Measurements from ENCODE around the gene CEACAM16.

- TF ChIP-seq CTCF (IDR thresholded peaks at IDR 0.05; ENCODE audit: low read depth, low read length): no peak
- TF ChIP-seq EZH2phosphoT487 (IDR thresholded peaks at IDR 0.05; ENCODE audit: low read depth): no peak
Measured at GRCh38 chr19:44723299-44723951, 24.5 kb downstream of the CEACAM16 start.
